A549 (cell line): ENCODE measurements around the gene COPS3.
"Not testable (repeated sequence)": the region's sequence is repeated elsewhere in the genome, so short reads cannot be mapped to it uniquely, and the experiment has no call there.

Experiments used
- CBX2 ChIP-seq: fragments of 200-600 bp; sonication (generic); IDR thresholded peaks from 2 replicates; pipeline ENCODE4 v1.6.1; 2016; ENCODE audit warnings: low read depth, mild to moderate bottlenecking, borderline replicate concordance
- POLR2A ChIP-seq: IDR thresholded peaks from 2 replicates; pipeline ENCODE4 v1.6.1; 2012; ENCODE audit warnings: mild to moderate bottlenecking, low read length
- RAD21 ChIP-seq, 2 experiments: fragments of >200 bp in 1 of 2; sonication (Bioruptor Twin) in 1 of 2; formaldehyde crosslinking in 1 of 2; IDR thresholded peaks in 1 of 2; conservative IDR thresholded peaks in 1 of 2; 2 replicates in 1 of 2; 3 replicates in 1 of 2; pipeline ENCODE4 v1.6.1; 2012 to 2018; ENCODE audit warnings: inconsistent platforms in 1 of 2
- TF ChIP-seq, protein P1 (sequence below): IDR thresholded peaks from 2 replicates; pipeline ENCODE4 v1.6.1; 2012

GRCh38 chr17:17255689-17256088 lies 25.4 kb downstream of the COPS3 start:
- TF ChIP-seq POLR2A; RAD21 (conservative IDR thresholded peaks at IDR 0.05 in 1 of 2, IDR thresholded peaks at IDR 0.05 in 1 of 2); CBX2: not testable (repeated sequence)
- TF ChIP-seq, protein P1, sequence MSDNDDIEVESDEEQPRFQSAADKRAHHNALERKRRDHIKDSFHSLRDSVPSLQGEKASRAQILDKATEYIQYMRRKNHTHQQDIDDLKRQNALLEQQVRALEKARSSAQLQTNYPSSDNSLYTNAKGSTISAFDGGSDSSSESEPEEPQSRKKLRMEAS = not testable (repeated sequence)
